Liver (tissue), 3 donors: ENCODE measurements around the gene PLXND1.

Experiments used
- EGR1 ChIP-seq, 2 donors: IDR thresholded peaks; 2 replicates each; pipeline ENCODE4 v1.6.1; 2016 to 2018; ENCODE audit warnings: antibody characterized with exemption in 2 of 2, low read depth in 2 of 2
- RAD21 ChIP-seq, 2 donors: IDR thresholded peaks; 2 replicates each; pipeline ENCODE4 v1.6.1; 2016; ENCODE audit warnings: antibody characterized with exemption in 2 of 2, mild to moderate bottlenecking in 2 of 2
- TF ChIP-seq, protein P1 (sequence below): fragments of 150-350 bp; IDR thresholded peaks from 2 replicates; pipeline ENCODE4 v1.5.1; 2017; ENCODE audit warnings: improper control_type of control experiment, low read depth, low read length; ENCODE audit not compliant: missing input control
- TF ChIP-seq, protein P2 (sequence below): IDR thresholded peaks from 2 replicates; pipeline ENCODE4 v1.6.1; 2016; ENCODE audit warnings: antibody characterized with exemption
- donor health status: healthy.
- donor health status: healthy.

DNA sequence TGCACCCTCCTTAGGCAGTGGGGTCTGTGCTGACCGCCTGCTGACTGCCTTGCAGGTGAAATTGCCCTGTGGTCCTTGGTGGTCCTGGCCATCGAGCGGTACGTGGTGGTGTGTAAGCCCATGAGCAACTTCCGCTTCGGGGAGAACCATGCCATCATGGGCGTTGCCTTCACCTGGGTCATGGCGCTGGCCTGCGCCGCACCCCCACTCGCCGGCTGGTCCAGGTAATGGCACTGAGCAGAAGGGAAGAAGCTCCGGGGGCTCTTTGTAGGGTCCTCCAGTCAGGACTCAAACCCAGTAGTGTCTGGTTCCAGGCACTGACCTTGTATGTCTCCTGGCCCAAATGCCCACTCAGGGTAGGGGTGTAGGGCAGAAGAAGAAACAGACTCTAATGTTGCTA, 75.7 kb downstream of the PLXND1 start:
- TF ChIP-seq RAD21 (IDR thresholded peaks at IDR 0.05), result no peak
- TF ChIP-seq, protein P1, sequence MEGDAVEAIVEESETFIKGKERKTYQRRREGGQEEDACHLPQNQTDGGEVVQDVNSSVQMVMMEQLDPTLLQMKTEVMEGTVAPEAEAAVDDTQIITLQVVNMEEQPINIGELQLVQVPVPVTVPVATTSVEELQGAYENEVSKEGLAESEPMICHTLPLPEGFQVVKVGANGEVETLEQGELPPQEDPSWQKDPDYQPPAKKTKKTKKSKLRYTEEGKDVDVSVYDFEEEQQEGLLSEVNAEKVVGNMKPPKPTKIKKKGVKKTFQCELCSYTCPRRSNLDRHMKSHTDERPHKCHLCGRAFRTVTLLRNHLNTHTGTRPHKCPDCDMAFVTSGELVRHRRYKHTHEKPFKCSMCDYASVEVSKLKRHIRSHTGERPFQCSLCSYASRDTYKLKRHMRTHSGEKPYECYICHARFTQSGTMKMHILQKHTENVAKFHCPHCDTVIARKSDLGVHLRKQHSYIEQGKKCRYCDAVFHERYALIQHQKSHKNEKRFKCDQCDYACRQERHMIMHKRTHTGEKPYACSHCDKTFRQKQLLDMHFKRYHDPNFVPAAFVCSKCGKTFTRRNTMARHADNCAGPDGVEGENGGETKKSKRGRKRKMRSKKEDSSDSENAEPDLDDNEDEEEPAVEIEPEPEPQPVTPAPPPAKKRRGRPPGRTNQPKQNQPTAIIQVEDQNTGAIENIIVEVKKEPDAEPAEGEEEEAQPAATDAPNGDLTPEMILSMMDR, result no peak
- TF ChIP-seq, protein P2, sequence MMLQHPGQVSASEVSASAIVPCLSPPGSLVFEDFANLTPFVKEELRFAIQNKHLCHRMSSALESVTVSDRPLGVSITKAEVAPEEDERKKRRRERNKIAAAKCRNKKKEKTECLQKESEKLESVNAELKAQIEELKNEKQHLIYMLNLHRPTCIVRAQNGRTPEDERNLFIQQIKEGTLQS, result no peak
- TF ChIP-seq EGR1 (IDR thresholded peaks at IDR 0.05; ENCODE audit: low read depth in 2 of 2), result no peak
